PFSK-1 (cell line): ENCODE measurements around the gene TMEM120B.

ENCODE experiments used
- FOXP2 ChIP-seq: optimal IDR thresholded peaks from 2 replicates; pipeline ENCODE3; 2011; ENCODE audit warnings: borderline replicate concordance, control low read depth, inconsistent platforms; ENCODE audit not compliant: insufficient read depth; ENCODE audit errors: extremely low read length, extremely low read depth
- POLR2AphosphoS5 ChIP-seq: IDR thresholded peaks from 2 replicates; pipeline ENCODE4 v1.6.1; 2012; ENCODE audit warnings: low read depth, mild to moderate bottlenecking, control low read depth, low read length, moderate library complexity
- REST ChIP-seq, 2 experiments: IDR thresholded peaks; 2 replicates each; pipeline versions ENCODE4 v1.6.1 to v1.8.0; 2011 to 2012; ENCODE audit warnings: low read depth in 2 of 2, low read length in 2 of 2, control low read depth in 1 of 2, inconsistent platforms in 1 of 2, mild to moderate bottlenecking in 1 of 2, moderate library complexity in 1 of 2; ENCODE audit not compliant: insufficient read depth in 1 of 2
- SIN3A ChIP-seq: IDR thresholded peaks from 2 replicates; pipeline ENCODE4 v1.6.1; 2012; ENCODE audit warnings: mild to moderate bottlenecking, low read length, moderate library complexity, borderline replicate concordance; ENCODE audit not compliant: insufficient read depth
- TAF1 ChIP-seq: IDR thresholded peaks from 2 replicates; pipeline ENCODE4 v1.6.1; 2012; ENCODE audit warnings: low read length, control low read depth, borderline replicate concordance; ENCODE audit not compliant: insufficient read depth

TMEM120B gene

GRCh38 chr12:121823727-121824115, 111.2 kb downstream of the TMEM120B start:
- TF ChIP-seq TAF1 (no peak), FOXP2 (no peak), POLR2AphosphoS5 (no peak), SIN3A (no peak), REST (IDR thresholded peaks at IDR 0.05; ENCODE audit: insufficient read depth in 1 of 2, low read depth in 2 of 2, low read length in 2 of 2) (no peak)

GRCh38 chr12:121825041-121825523, 112.5 kb downstream of the TMEM120B start:
- TF ChIP-seq POLR2AphosphoS5 (no peak), TAF1 (no peak), REST (IDR thresholded peaks at IDR 0.05; ENCODE audit: insufficient read depth in 1 of 2, low read depth in 2 of 2, low read length in 2 of 2) (no peak), FOXP2 (no peak)

GRCh38 chr12:121826318-121827150, 114.0 kb downstream of the TMEM120B start:
- no peak for TF ChIP-seq TAF1
- TF ChIP-seq REST (IDR thresholded peaks at IDR 0.05; ENCODE audit: insufficient read depth in 1 of 2, low read depth in 2 of 2, low read length in 2 of 2), result no peak
- TF ChIP-seq POLR2AphosphoS5, result no peak
- no peak for TF ChIP-seq FOXP2
- TF ChIP-seq SIN3A, result no peak

GRCh38 chr12:121827351-121828099, 115.0 kb downstream of the TMEM120B start:
- TF ChIP-seq FOXP2, result no peak
- no peak for TF ChIP-seq REST (IDR thresholded peaks at IDR 0.05; ENCODE audit: insufficient read depth in 1 of 2, low read depth in 2 of 2, low read length in 2 of 2)
- no peak for TF ChIP-seq POLR2AphosphoS5
- no peak for TF ChIP-seq SIN3A
- TF ChIP-seq TAF1, result no peak
